ENCODE measurements around the gene CSMD2. TPM values are rescaled to one million over a fixed set of nuclear protein-coding genes. Genes with fewer than 3 reads are reported as not detected.

CSMD2 gene
- total RNA-seq, 1 donor from 2014 or later: 1.3 TPM

GRCh38 chr1:33692206-33693188, 472.5 kb downstream of the CSMD2 start:
- DNase-seq (ENCODE audit: low spot score): no peak

- no peak for DNase-seq (ENCODE audit: low spot score)
Measured at GRCh38 chr1:33687000-33687399, 478.0 kb downstream of the CSMD2 start.

GRCh38 chr1:33686551-33686950, 478.5 kb downstream of the CSMD2 start:
- DNase-seq (ENCODE audit: low spot score): no peak

GRCh38 chr1:33685256-33685655, 479.8 kb downstream of the CSMD2 start:
- no peak for DNase-seq (ENCODE audit: low spot score)

GRCh38 chr1:33684396-33685179, 480.4 kb downstream of the CSMD2 start:
- no peak for DNase-seq (ENCODE audit: low spot score)

GRCh38 chr1:33683913-33684312, 481.1 kb downstream of the CSMD2 start:
- DNase-seq (ENCODE audit: low spot score): no peak

GRCh38 chr1:33682371-33682770, 482.7 kb downstream of the CSMD2 start:
- no peak for DNase-seq (ENCODE audit: low spot score)

- no peak for DNase-seq (ENCODE audit: low spot score)
Measured at GRCh38 chr1:33680281-33680840, 484.7 kb downstream of the CSMD2 start.

- no peak for DNase-seq (ENCODE audit: low spot score)
Measured at GRCh38 chr1:33670567-33670966, 494.5 kb downstream of the CSMD2 start.

- DNase-seq (ENCODE audit: low spot score): no peak
Measured at GRCh38 chr1:33668695-33669094, 496.3 kb downstream of the CSMD2 start.

- DNase-seq (ENCODE audit: low spot score): no peak
Measured at GRCh38 chr1:33667386-33668282, 497.4 kb downstream of the CSMD2 start.

GRCh38 chr1:33666616-33667015, 498.4 kb downstream of the CSMD2 start:
- DNase-seq (ENCODE audit: low spot score): no peak

- DNase-seq (ENCODE audit: low spot score): no peak
Measured at GRCh38 chr1:33661811-33662454, 503.1 kb downstream of the CSMD2 start.

GRCh38 chr1:33660956-33661355, 504.1 kb downstream of the CSMD2 start:
- no peak for DNase-seq (ENCODE audit: low spot score)

GRCh38 chr1:33660244-33660643, 504.8 kb downstream of the CSMD2 start:
- DNase-seq (ENCODE audit: low spot score): no peak

GRCh38 chr1:33659641-33660040, 505.4 kb downstream of the CSMD2 start:
- no peak for DNase-seq (ENCODE audit: low spot score)

GRCh38 chr1:33657833-33658232, 507.2 kb downstream of the CSMD2 start:
- no peak for DNase-seq (ENCODE audit: low spot score)

GRCh38 chr1:33656467-33657005, 508.5 kb downstream of the CSMD2 start:
- no peak for DNase-seq (ENCODE audit: low spot score)

GRCh38 chr1:33655496-33655895, 509.5 kb downstream of the CSMD2 start:
- DNase-seq (ENCODE audit: low spot score): no peak

GRCh38 chr1:33654267-33654834, 510.7 kb downstream of the CSMD2 start:
- DNase-seq (ENCODE audit: low spot score): no peak

Measured in mesenteric fat pad (tissue), 1 donor.